ENCODE data around the gene PDSS2.

GRCh38 chr6:107447663-107448216 lies 11.6 kb downstream of the PDSS2 start:
- TF ChIP-seq CTCF (IDR thresholded peaks at IDR 0.05; ENCODE audit: poor library complexity, severe bottlenecking) (no peak), REST (IDR thresholded peaks at IDR 0.05; ENCODE audit: borderline replicate concordance) (no peak), EP300 (conservative IDR thresholded peaks at IDR 0.05; ENCODE audit: poor library complexity, severe bottlenecking) (no peak), TAF1 (IDR thresholded peaks at IDR 0.05; ENCODE audit: low read depth) (no peak), EZH2 (IDR thresholded peaks at IDR 0.05; ENCODE audit: borderline replicate concordance, insufficient read depth, low read length, poor library complexity, severe bottlenecking) (no peak)
